C4-2B (cell line): Measurements from ENCODE around the gene BMI1.
"Not testable (repeated sequence)": the region's sequence is repeated elsewhere in the genome, so short reads cannot be mapped to it uniquely, and the experiment has no call there.

Experiments
- H3K27ac ChIP-seq: fragments of 450-650 bp; 2 replicates; pipeline ENCODE4 v1.5.1; 2017
- CTCF ChIP-seq: fragments of 450-650 bp; conservative IDR thresholded peaks from 2 replicates; pipeline ENCODE4 v1.5.1; 2017; ENCODE audit warnings: mild to moderate bottlenecking
- ZFX ChIP-seq: fragments of 450-650 bp; IDR thresholded peaks from 2 replicates; pipeline ENCODE4 v1.6.1; 2017

Gene BMI1

GRCh38 chr10:22346096-22346661, 25.3 kb downstream of the BMI1 start:
- no peak overlapping the region for H3K27ac ChIP-seq
- TF ChIP-seq CTCF (no peak), ZFX (no peak)

GRCh38 chr10:22349755-22350154, 28.9 kb downstream of the BMI1 start:
- H3K27ac ChIP-seq = no peak overlapping the region
- TF ChIP-seq ZFX = no peak
- TF ChIP-seq CTCF = no peak

- no peak overlapping the region for H3K27ac ChIP-seq
Observed at GRCh38 chr10:22351131-22351703, 30.3 kb downstream of the BMI1 start.

GRCh38 chr10:22356324-22356873, 35.5 kb downstream of the BMI1 start:
- no peak overlapping the region for H3K27ac ChIP-seq
- TF ChIP-seq CTCF (no peak), ZFX (no peak)

More at GRCh38 chr10:22351131-22351703, 30.3 kb downstream of the BMI1 start:
- TF ChIP-seq CTCF = no peak
- TF ChIP-seq ZFX = no peak

GRCh38 chr10:22357770-22358169, 36.9 kb downstream of the BMI1 start:
- not testable (repeated sequence) for H3K27ac ChIP-seq

GRCh38 chr10:22363305-22363704, 42.4 kb downstream of the BMI1 start:
- TF ChIP-seq CTCF = no peak
- TF ChIP-seq ZFX = no peak
- H3K27ac ChIP-seq = no peak overlapping the region

GRCh38 chr10:22364407-22365140, 43.7 kb downstream of the BMI1 start:
- no peak for TF ChIP-seq ZFX
- no peak for TF ChIP-seq CTCF
- no peak overlapping the region for H3K27ac ChIP-seq
